LNCaP clone FGC (cell line): ENCODE measurements around the gene TRIM17.

Experiments used
- DNase-seq: peaks from one replicate; pipeline ENCODE4 v3.0.0-alpha.2; 2011; ENCODE audit warnings: low read depth
- H3K4me3 ChIP-seq: 2 replicates; pipeline ENCODE4 v1.5.1; 2011; ENCODE audit warnings: mild to moderate bottlenecking, low read depth, low read length, control low read depth
- TF ChIP-seq, protein P1 (sequence below): IDR thresholded peaks from 2 replicates; pipeline ENCODE4 v1.5.1; 2012; ENCODE audit warnings: mild to moderate bottlenecking; ENCODE audit not compliant: control insufficient read depth, insufficient read depth; ENCODE audit errors: extremely low read depth

TRIM17 gene

DNA sequence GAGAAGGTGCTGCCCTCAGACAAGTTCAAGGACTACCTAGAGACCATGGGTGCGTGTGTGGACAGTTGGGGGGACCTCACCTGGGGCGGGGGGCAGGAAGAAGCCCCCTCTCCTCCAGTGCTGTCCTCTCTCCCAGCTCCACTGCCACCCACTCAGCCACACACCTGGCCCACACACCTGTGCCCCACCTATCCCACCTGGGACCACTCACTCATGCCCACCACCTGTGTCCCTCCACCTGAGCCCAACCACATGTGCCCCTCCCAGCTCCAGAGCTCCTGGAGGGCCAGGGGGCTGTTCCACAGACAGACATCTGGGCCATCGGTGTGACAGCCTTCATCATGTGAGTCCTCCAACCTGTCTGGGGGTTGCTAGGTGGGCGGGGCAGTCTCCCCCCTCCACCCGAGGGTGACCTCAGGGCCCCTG, 39.0 kb downstream of the TRIM17 start:
- no peak overlapping the region for H3K4me3 ChIP-seq

DNA sequence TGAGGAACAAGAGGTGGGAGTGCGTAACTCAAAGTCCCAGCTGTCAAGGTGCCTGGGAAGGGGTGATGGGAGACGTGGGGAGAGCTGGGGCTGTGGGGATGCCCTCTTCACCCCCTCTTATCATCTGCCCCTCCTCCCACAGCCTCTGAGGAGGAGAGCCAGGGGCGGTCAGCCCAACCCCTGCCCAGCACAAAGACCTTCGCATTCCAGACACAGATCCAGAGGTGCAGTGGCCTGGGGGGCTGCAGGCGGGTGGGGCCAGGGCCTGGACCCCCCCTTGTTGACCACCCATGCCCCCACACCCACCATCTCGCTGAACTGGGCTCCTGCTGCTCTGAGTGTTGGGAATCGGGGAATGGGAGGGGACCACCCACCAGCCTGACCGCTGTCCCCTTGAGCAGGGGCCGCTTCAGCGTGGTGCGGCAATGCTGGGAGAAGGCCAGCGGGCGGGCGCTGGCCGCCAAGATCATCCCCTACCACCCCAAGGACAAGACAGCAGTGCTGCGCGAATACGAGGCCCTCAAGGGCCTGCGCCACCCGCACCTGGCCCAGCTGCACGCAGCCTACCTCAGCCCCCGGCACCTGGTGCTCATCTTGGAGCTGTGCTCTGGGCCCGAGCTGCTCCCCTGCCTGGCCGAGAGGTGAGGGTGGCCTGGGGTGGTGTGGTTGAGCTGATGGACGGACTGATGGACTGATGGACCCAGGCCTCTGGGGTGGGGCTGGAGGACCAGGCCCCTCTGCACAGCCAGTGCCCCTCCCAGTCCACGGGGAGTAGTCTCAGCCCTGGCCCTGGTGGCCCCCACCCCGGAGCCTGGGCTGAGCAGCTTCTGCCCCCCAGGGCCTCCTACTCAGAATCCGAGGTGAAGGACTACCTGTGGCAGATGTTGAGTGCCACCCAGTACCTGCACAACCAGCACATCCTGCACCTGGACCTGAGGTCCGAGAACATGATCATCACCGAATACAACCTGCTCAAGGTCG, 39.7 kb downstream of the TRIM17 start:
- TF ChIP-seq, protein P1, sequence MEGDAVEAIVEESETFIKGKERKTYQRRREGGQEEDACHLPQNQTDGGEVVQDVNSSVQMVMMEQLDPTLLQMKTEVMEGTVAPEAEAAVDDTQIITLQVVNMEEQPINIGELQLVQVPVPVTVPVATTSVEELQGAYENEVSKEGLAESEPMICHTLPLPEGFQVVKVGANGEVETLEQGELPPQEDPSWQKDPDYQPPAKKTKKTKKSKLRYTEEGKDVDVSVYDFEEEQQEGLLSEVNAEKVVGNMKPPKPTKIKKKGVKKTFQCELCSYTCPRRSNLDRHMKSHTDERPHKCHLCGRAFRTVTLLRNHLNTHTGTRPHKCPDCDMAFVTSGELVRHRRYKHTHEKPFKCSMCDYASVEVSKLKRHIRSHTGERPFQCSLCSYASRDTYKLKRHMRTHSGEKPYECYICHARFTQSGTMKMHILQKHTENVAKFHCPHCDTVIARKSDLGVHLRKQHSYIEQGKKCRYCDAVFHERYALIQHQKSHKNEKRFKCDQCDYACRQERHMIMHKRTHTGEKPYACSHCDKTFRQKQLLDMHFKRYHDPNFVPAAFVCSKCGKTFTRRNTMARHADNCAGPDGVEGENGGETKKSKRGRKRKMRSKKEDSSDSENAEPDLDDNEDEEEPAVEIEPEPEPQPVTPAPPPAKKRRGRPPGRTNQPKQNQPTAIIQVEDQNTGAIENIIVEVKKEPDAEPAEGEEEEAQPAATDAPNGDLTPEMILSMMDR: no peak
- no peak for DNase-seq
- H3K4me3 ChIP-seq: no peak overlapping the region

More for the DNA sequence above, 39.0 kb downstream of the TRIM17 start:
- no peak for DNase-seq
- TF ChIP-seq, protein P1: no peak

DNA sequence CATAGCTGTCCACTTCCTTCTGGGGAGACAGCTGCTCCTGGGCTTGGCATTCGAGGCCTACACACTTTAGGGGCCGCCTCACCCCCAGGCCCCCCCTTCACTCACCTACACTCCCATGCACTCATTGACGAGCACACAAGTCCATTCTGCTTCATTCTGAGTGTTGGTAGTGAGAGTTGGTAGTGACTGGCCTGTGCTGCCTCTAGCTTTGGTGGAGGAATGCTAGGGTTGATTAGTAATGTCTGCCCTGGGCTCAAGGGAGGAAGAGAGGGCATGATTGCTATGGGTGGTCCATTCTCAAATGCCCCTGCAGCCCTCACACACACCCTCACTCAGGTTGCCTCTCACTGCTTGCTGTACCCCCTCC, 40.4 kb downstream of the TRIM17 start:
- TF ChIP-seq, protein P1: no peak
- no peak overlapping the region for H3K4me3 ChIP-seq
- DNase-seq: no peak

DNA sequence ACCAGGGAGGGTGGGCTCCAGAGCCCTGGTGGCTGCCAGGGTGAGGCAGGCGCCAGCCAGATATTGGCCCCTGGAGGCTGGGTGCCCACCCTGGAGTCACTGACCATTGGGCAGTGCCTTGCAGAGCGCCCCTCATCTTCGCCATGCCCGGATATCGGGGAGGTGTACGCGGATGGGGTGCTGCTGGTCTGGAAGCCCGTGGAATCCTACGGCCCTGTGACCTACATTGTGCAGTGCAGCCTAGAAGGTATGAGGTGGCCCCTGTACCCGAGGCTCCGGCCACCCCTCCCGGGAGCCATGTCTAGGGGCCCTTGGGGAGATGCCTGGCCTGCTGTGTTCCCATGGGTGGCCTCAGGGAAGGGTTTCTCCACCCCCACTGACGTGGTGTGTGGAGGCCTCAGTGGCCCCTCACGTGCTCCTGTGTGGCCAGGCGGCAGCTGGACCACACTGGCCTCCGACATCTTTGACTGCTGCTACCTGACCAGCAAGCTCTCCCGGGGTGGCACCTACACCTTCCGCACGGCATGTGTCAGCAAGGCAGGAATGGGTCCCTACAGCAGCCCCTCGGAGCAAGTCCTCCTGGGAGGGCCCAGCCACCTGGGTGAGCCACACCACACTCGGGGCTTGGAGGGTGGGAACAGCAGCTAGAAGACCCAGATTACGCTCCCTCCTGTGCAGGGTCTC, 40.9 kb downstream of the TRIM17 start:
- no peak for DNase-seq
- H3K4me3 ChIP-seq: no peak overlapping the region
- TF ChIP-seq, protein P1: no peak

DNA sequence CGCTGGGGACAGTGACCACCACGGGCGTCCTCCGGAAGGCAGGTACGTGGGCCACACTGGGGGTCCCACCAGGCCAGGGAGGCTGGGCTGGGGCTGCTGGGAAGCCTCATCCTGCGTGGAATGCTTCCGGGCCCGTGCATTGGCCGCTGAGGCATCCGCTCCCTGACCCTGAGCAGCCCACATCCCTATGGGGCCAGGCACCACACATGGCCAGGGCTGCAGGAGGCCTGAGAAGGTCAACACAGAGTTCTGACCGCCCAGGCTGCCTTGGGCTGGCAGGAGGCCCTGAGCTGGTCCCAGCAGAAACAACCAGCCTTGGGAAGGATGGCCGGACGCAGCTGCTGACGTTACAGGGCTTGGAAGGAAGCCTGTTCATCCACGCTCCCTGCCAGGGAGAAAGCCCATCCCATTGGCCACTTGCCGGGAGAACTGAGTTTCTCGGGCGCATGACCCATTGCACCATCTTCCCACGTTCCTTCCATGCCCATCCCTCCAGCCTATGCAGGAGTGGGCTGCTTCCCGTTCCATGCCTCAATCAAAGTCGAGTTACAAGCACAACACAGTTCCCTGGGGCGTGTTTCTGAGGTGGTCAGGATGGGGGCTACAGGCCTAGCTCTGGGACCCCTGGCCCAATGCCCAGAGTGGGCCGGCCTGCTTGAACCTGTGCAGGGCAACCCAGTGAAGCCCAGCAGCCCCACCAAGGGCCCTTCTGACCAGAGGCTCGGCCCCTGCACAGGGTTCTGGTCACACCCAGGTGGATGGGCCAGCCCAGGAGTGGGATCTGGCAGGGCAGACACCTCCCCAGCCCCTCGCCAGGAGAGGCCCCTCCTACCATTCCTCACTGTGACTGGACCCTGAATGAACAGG, 41.7 kb downstream of the TRIM17 start:
- DNase-seq: peak; percentile 48
- no peak overlapping the region for H3K4me3 ChIP-seq
- TF ChIP-seq, protein P1: no peak
